ENCODE results near the gene TRABD2B. TPM values are rescaled to one million over a fixed set of nuclear protein-coding genes. Genes with fewer than 3 reads are reported as not detected.
A peak's percentile ranks its signal among the peaks of the same experiment; 100 is the strongest.

Gene TRABD2B
- 10 to 100 TPM; 16.1 to 17.2 (median 16.7) TPM for polyA plus RNA-seq (ENCODE audit: insufficient read length in 3 of 3)

DNA sequence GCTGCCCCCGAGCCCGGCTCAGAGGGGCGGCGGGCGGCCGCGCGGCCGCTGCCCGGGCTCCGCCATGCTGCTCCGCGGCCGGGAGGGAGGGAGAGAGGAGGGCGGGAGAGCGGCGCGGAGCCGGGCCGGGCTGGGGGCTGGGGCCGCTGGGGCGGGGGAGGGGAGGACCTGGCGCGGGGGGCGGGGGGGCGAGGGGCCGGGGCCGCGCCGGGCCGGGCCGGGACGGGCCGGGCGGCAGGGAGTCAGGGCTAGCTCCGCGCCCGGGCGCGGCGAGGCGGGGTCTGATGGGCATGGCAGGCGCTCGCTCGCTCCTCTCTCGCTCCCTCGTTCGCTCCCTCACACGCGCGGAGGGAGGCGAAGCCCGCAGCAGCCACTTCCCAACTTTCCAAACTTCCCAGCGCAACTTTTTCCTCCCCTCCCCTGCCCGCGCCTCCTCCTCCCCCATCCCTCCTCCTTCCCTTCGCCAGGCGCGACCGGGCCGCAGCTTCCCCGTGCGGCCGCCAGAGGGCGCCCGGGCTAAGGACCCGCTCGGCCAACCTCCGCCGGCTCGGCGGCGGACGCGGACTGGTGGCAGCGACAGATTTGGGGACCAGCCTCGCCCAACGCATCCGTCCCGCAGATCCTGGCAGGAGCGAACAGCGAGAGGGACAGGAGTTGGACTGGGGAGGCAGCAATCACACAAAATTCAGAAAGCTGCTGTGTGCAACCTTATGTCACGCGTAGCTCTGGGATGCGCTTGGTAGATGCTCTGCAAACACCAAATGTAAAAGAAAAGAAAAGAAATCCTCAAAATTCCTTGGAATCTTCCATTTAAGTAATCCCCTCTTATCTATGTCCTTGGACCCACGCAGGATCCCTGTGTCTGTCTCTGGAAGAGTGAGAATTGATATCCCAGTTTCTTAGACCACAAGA, at the start of gene TRABD2B:
Gene TRABD2B, minus strand, starts transcription at position 97 of the 912 bp plus-strand sequence.
- DNase-seq (ENCODE audit: low read depth in 3 of 3, low spot score in 2 of 3): peak; percentile 67 to 83 (median 75)

- DNase-seq (ENCODE audit: low read depth in 3 of 3, low spot score in 2 of 3): no peak
Observed at GRCh38 chr1:48044311-48044710, 47.1 kb upstream of the TRABD2B start.

DNA sequence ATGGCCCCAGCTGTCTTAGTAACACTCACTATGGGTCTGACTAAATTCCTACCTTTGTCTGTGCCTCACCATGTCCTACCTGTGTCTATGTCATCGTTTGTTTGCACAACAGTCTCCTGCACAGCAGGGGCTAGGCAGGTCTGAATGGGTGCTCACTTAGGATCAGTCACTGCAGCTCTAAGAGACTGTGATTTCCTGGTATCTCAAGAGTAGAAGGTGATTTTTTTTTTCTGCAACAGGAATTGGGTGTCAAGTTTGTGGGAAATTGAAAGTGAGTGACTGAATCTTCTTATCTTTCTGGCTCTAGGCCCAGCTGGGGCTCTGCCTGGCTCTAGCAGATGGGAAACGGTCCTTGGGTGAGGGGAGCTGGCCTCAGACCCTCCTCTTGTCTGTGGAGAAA, 46.4 kb upstream of the TRABD2B start:
- no peak for DNase-seq (ENCODE audit: low read depth in 3 of 3, low spot score in 2 of 3)

DNA sequence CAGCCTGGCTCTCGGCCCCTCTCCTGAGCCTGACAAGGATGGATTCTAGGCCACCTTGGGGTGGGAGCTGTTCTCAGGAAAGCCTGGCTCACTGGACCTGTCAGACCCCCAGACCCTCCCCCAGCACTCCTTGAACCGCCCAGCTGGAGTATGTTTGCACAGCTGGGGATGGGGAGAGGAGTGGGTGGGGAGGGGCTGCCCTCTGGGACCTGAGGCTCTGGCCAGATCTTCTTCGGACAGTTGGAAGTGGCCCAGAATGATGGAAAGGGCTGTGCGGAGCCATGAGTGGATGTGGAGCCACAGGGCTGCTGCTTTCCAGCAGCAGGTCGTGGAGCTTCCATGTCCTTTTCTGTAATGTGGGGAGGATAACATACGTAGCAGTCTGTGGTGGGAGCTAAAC, 43.0 kb upstream of the TRABD2B start:
- no peak for DNase-seq (ENCODE audit: low read depth in 3 of 3, low spot score in 2 of 3)

DNA sequence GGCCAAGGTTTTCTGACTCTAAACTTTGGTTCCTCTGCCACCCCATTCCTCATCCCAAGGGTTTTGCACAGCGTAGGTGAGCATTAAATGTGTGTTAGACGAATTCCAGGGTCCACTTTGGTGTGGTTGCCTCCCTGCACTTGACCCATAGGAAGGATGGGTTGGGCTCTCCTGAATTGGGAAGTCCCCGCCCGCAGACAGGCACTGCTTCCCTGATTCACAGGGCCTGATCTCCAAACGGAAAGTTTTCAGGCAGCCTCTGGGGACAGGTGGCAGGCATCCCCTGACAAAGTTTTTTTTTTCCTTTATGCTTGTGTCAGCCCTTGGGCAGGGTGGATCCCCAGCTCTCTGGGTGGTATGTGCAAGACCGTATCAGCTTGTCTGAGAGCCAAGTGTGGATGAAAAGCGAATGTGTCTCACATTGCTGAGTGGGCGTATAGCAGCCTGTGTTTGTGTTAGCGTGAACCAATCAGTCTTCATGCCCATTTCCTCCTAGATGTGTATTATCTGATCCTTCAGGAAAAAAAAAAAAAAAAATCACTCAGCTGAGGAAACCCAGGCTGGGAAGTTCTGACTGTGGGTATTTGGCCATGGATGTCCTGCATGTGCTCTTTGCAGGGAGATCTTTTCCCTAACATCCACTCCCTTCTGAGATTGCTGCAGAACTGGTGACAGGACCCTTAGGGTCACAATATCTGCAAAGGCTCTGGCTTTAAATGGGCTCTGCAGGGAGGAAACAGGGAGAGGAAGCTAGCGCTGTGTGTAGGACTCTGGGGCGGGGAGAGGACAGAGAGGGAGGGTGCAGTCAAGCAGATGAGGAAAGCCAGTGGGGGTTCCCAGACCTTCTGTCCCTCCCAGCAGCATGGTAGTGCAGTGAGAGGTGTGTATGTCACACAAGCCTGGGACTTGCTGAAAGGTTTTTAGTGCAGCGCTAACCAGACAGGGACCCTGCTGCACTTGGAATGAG, 42.2 kb upstream of the TRABD2B start:
- peak in 1 of 3 donors; percentile 43 for DNase-seq (ENCODE audit: low read depth in 3 of 3, low spot score in 2 of 3)

DNA sequence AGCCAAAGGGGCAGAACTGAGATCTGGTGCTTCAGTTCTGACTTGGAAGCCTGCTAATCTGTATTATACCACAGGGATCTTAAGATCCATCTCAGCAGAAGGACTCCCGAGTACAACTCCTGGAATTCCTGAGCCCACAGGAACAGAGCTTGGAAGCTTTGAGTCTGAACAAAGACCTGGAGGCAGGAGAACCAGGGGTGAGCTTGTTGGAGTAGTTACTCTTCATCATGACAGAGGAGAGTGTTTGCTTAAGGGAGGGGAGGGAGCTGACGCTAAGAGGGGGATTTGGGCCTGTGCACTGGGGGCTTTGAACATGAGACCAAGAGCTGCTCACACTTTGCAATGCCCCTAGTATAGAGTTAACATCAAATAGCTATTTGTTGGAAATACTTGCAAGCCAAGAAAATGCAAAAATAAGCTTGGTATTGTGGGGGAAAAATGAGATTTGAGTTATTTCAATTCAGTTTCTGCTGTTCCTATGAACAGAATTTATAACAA, 41.1 kb upstream of the TRABD2B start:
- no peak for DNase-seq (ENCODE audit: low read depth in 3 of 3, low spot score in 2 of 3)

- no peak for DNase-seq (ENCODE audit: low read depth in 3 of 3, low spot score in 2 of 3)
Observed at GRCh38 chr1:48036710-48037355, 39.6 kb upstream of the TRABD2B start.

DNA sequence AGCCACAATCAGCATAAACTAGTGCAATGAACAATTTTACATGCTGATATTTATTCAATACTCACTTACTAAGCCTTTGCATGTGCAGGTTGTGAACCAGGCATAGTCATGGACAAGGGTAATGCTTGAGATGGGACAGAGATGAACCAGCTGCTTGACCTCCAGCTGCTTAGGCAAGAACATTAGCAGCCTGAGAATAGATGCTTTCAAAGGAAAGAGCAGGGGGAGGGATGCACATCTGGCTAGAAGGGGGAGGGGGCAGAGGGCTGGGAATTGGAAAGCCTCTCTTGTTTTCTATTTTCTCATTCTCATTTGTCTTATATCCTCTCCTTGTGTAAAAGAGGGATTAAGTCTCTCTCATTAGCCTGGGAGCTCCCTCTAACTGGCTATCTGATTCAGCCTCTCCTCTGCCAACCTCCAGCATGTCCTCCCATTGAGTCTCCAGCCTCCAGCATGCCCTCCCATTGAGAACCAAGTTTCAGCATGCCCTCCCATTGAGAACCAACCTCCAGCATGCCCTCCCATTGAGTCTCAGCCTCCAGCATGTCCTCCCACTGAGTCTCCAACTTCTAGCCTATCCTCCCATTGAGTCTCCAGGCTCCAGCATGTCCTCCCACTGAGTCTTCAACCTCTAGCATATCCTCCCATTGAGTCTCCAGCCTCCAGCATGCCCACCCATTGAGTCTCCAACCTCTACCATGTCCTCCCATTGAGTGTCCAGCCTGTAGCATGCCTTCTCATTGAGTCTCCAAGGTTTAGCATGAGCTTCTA, 38.4 kb upstream of the TRABD2B start:
- no peak for DNase-seq (ENCODE audit: low read depth in 3 of 3, low spot score in 2 of 3)

DNA sequence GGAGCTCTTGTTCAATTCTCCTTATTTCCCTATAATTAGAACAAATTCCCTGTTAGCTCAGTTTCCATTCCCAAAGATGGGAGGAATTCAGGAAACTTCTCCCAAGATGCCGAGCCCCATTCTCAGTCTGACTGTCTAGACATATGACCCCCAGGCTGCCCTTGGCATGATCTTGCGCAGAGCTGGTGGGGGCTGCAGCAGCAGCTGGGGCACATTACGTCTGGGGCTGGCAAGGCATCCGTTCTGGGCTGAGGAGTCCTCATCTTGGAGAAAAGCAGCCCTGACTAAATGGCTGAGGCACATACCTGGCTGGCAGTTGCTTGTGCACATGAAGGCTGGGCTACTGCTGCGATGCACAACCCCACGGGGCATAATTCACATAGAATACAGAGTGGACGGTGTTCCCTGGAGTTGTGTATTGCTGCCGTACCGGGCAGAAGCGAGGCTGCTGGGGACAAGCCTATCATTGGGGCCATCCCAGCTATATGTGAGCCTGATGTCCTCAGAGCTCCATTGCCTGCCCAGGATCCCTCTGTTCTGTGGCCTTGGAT, 36.4 kb upstream of the TRABD2B start:
- no peak for DNase-seq (ENCODE audit: low read depth in 3 of 3, low spot score in 2 of 3)

DNA sequence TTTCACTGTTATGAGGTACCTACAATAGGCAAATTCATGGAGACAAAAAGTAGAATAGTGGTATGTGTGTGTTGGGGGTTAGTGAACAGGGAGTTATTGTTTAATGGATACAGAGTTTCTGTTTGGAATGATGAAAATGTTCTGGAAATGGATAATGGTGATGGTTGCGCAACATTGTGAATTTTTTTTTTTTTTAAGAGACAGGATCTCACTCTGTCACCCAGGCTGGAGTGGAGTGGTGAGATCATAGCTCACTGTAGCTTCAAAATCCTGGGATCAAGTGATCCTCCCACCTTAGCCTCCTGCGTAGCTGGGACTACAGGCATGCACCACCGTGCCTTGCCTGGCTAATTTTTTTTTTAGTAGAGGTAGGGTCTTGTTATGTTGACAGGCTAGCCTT, 34.5 kb upstream of the TRABD2B start:
- no peak for DNase-seq (ENCODE audit: low read depth in 3 of 3, low spot score in 2 of 3)

- DNase-seq (ENCODE audit: low read depth in 3 of 3, low spot score in 2 of 3): no peak
Observed at GRCh38 chr1:48030696-48031365, 33.6 kb upstream of the TRABD2B start.

DNA sequence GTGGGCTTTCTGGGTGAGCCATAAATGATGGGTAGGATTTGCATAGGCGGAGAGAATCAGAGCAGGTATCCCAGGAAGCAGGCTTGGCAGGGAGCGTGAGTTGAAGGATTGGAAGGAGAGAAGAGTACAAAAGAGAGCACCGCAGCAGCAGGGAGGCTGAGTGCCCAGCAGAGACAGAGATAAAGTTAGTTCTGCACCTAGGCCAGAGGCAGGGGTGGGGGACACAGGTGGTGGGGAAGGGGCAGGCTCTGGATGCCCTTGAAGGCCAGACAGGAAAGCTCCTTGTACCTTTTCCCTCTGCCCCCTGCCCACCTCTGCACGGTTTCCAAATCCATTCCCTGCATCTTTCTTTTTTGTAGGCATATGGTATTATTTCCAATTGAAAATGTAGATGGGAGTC, 33.0 kb upstream of the TRABD2B start:
- no peak for DNase-seq (ENCODE audit: low read depth in 3 of 3, low spot score in 2 of 3)

- no peak for DNase-seq (ENCODE audit: low read depth in 3 of 3, low spot score in 2 of 3)
Observed at GRCh38 chr1:48028218-48029069, 31.3 kb upstream of the TRABD2B start.

- no peak for DNase-seq (ENCODE audit: low read depth in 3 of 3, low spot score in 2 of 3)
Observed at GRCh38 chr1:48027533-48027835, 30.3 kb upstream of the TRABD2B start.

DNA sequence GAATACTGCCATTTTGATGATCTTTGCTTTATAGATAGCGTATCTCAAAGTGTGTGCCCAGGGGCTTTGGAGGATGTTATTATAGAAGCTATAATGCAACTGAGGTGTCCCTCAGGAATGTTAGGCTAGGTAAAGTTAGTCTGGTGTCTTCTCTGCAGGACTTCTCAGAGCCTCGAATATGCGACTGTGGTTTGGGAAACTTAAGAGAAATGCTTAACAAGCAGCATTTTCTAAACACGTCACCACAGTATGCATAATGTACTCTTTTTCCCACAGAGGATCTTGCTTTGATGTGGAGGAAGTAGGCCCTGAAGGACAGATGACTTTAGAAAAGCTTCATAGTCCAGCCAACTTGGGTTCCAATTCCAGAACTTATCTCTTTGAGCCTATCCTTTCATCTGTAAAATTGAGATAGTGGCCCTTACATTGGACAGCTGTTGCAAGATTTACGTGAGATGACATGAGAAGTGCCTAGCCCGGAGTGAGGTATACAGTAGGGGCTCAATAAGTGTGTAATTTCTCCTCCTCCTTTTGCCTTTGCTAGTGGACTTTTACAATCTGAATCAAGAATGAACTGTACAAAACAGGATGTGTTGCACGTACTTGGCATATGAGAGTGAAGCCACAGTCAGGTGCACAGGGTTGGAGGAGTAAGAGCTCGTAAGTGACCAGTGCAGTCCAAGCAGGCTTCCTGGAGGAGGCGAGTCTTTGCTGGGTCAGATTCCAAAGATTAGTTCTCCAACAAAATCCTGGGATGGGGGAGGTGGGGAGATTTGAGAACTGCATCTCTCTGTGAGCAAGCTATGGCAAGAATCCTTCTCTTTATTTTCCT, 29.7 kb upstream of the TRABD2B start:
- DNase-seq (ENCODE audit: low read depth in 3 of 3, low spot score in 2 of 3): no peak

- DNase-seq (ENCODE audit: low read depth in 3 of 3, low spot score in 2 of 3): no peak
Observed at GRCh38 chr1:48026275-48026674, 29.1 kb upstream of the TRABD2B start.

DNA sequence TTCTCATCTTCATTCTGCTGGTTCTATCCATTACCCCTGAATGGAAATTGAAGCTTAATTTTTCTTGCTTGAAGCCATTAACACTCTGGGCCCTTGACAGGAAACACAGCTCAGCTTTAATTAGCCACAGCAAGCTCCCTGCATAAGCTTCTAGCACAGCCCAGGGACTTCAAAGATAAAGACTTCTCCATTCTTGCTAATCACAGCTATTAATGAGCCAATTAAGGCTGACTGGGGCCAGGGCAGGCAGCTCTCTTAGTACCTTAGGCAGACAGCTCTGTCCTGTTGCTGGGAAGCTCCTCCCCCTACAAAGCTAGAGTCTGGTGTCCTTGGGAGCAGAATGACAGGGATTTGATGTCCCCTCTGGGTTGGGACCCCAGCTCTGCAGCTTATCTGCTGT, 27.9 kb upstream of the TRABD2B start:
- DNase-seq (ENCODE audit: low read depth in 3 of 3, low spot score in 2 of 3): no peak
